Thyroid gland (tissue), 4 donors: Measurements from ENCODE around the gene CCN5. TPM values are rescaled to one million over a fixed set of nuclear protein-coding genes. Genes with fewer than 3 reads are reported as not detected.
"Not testable (repeated sequence)": the region's sequence is repeated elsewhere in the genome, so short reads cannot be mapped to it uniquely, and the experiment has no call there.

Source experiments
- DNase-seq, 2 donors: peaks; one replicate each; pipeline ENCODE4 v3.0.0-alpha.2; 2019
- H3K27ac ChIP-seq, 3 donors: fragments of 200-600 bp; sonication (generic); 1 replicate in 2 of 3; 2 replicates in 1 of 3; pipeline ENCODE4 v1.5.1; 2016 to 2019; ENCODE audit warnings: mild to moderate bottlenecking in 1 of 3, moderate library complexity in 1 of 3
- H3K27me3 ChIP-seq: fragments of 200-600 bp; sonication (generic); one replicate; pipeline ENCODE4 v1.5.1; 2019
- H3K36me3 ChIP-seq, 2 donors: fragments of 200-600 bp; sonication (generic); one replicate each; pipeline ENCODE4 v1.5.1; 2016 to 2019
- H3K4me1 ChIP-seq, 2 donors: fragments of 200-600 bp; sonication (generic); one replicate each; pipeline ENCODE4 v1.5.1; 2017 to 2019
- H3K4me3 ChIP-seq, 3 donors: fragments of 200-600 bp; sonication (generic); replicated peaks in 1 of 3; 1 replicate in 2 of 3; 2 replicates in 1 of 3; pipeline ENCODE4 v1.5.1; 2016; ENCODE audit warnings: mild to moderate bottlenecking in 1 of 3
- H3K9me3 ChIP-seq: fragments of 200-600 bp; sonication (generic); one replicate; pipeline ENCODE4 v1.5.1; 2017
- CTCF ChIP-seq, 6 experiments: fragments of 200-600 bp in 3 of 6; fragments of 450-650 bp in 3 of 6; sonication (generic) in 3 of 6; IDR thresholded peaks; one replicate each; pipeline ENCODE4 v1.5.1; 2016 to 2019; ENCODE audit warnings: antibody characterized with exemption in 6 of 6, mild to moderate bottlenecking in 2 of 6, inconsistent platforms in 1 of 6, moderate library complexity in 1 of 6
- POLR2A ChIP-seq, 2 donors: fragments of 450-650 bp; IDR thresholded peaks; one replicate each; pipeline ENCODE4 v1.6.1; 2017; ENCODE audit warnings: antibody characterized with exemption in 2 of 2, mild to moderate bottlenecking in 2 of 2, moderate library complexity in 1 of 2
- WGBS, 2 donors: methylation state at CpG; one replicate each; pipeline ENCODE4 v1.1.5; 2017; 5-methylcytosine and 5-hydroxymethylcytosine counted together
- intact Hi-C: fragments of 100-400 bp; cut with DNase I; formaldehyde crosslinking; loops from one replicate; pipeline ENCODE4 v1.15.1; 2023
- total RNA-seq, 4 donors: library from RNA; depleted of rRNA; stranded (reverse); fragments of >200 nt; gene quantifications; one replicate each; pipeline ENCODE4 v1.2.3, GENCODE V29; 2016

The CCN5 gene
- total RNA-seq, 4 donors from 2014 or later, result 4.7 to 47.6 (median 26.6) TPM

GRCh38 chr20:44758247-44759101 is 43.3 kb downstream of the CCN5 start:
- DNase-seq, result no peak
- H3K27me3 ChIP-seq, result no peaks in the 10 kb centered on the region
- no peak overlapping the region for H3K4me3 ChIP-seq
- H3K9me3 ChIP-seq, result no peaks in the 10 kb centered on the region
- 72 to 82% methylated on average over 10 of the region's 10 CpGs for WGBS, 2 donors
- no peak for TF ChIP-seq POLR2A (IDR thresholded peaks at IDR 0.05)
- no peak for TF ChIP-seq CTCF (IDR thresholded peaks at IDR 0.05)
- no peak overlapping the region for H3K27ac ChIP-seq
- intact Hi-C loops, result no loop called here
- H3K4me1 ChIP-seq, result no peaks in the 10 kb centered on the region
- no peaks in the 10 kb centered on the region for H3K36me3 ChIP-seq

- no peaks in the 10 kb centered on the region for H3K9me3 ChIP-seq
- H3K36me3 ChIP-seq, result no peaks in the 10 kb centered on the region
- 91 to 95% methylated on average over 1 of the region's 1 CpG for WGBS, 2 donors
- DNase-seq, result no peak
- H3K4me1 ChIP-seq, result no peaks in the 10 kb centered on the region
- intact Hi-C loops, result no loop called here
- no peak for TF ChIP-seq CTCF (IDR thresholded peaks at IDR 0.05)
- no peak for TF ChIP-seq POLR2A (IDR thresholded peaks at IDR 0.05)
- H3K27ac ChIP-seq, result no peak overlapping the region
- H3K27me3 ChIP-seq, result no peaks in the 10 kb centered on the region
- H3K4me3 ChIP-seq, result no peak overlapping the region
Observed at GRCh38 chr20:44759595-44759994, 44.4 kb downstream of the CCN5 start.

DNA sequence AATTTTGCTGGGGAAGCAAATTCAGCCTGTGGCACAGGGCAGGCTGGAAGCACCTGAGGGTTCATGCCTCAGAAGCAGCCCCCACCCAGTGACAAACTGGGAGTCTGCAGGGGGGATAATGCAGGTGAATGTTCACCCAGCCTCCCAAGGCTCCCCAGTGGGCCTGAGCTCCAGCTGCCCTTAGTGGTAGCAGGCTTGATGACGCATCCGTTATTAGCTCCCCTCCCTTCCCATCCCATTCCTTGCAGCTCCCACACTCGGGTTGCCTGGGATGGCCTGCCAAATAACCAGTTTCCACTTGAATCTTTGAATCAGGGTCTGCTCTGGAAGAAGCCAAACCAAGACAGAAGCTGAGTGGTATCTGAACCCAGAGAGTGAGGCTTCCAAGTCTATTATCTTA is 46.3 kb downstream of the CCN5 start:
- no peak overlapping the region for H3K27ac ChIP-seq
- H3K9me3 ChIP-seq, result no peaks in the 10 kb centered on the region
- H3K4me3 ChIP-seq, result no peak overlapping the region
- 52 to 53% methylated on average over 3 of the region's 3 CpGs for WGBS, 2 donors
- DNase-seq, result no peak
- H3K4me1 ChIP-seq, result no peaks in the 10 kb centered on the region
- intact Hi-C loops, result no loop called here
- no peaks in the 10 kb centered on the region for H3K36me3 ChIP-seq
- H3K27me3 ChIP-seq, result no peaks in the 10 kb centered on the region
- TF ChIP-seq POLR2A (IDR thresholded peaks at IDR 0.05), result no peak

DNA sequence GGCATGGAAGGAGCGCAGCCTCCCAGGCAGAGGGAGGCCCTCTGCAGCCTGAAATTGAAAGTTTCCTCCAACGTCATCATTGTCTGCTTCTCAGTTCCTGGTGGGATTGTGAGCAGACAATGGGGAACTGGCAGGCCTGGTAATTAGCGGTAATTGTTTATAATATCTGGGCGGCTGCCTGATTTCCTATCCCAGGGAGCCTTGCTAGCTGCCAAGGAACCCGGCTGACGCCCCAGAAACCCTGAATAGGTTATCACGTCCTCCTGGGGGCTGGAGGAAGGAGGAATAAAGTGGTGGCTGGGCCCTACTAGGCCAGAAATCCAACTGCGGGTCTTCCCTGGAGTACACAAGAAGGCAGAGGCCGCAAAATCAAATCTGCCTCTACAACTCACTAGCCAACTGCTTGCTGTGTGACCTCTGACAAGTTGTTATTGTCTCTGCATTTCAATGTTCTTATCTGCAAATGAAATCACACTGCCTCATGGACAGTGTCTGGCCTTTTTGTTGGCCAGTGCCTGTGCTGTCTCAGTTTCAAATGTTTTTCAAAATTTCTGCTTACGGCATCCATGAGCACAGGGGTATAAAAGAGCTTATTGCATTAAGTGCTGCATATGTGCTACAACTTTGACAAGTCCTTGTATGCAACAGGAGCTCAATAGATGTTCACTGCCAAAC is 47.4 kb downstream of the CCN5 start:
- Histone ChIP-seq H3K9me3 (no peaks in the 10 kb centered on the region), H3K27me3 (no peaks in the 10 kb centered on the region), H3K27ac (no peak overlapping the region), H3K4me1 (no peaks in the 10 kb centered on the region), H3K4me3 (no peak overlapping the region), H3K36me3 (no peaks in the 10 kb centered on the region)
- DNase-seq, result no peak
- intact Hi-C loops, result no loop called here
- no peak for TF ChIP-seq POLR2A (IDR thresholded peaks at IDR 0.05)
- TF ChIP-seq CTCF (IDR thresholded peaks at IDR 0.05), result no peak
- 57 to 64% methylated on average over 10 of the region's 10 CpGs for WGBS, 2 donors

DNA sequence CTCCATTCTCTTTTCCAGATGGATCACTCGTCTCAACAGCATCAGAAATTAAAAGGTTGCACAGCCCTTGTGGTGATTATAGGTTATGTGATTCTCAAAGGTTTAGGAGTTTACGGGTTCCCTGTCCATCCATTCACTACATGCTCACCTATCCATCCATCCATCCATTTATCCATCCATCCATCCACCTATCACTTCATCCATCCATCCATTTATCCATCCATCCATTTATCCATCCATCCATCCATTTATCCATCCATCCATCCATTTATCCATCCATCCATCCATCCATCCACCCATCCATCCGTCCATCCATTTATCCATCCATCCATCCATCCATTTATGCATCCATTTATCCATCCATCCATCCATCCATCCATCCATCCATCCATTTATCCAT is 48.6 kb downstream of the CCN5 start:
- intact Hi-C loops, DNase-seq, H3K9me3 ChIP-seq, H3K36me3 ChIP-seq, H3K27ac ChIP-seq, H3K4me1 ChIP-seq, H3K4me3 ChIP-seq, H3K27me3 ChIP-seq: not testable (repeated sequence)
- 86 to 89% methylated on average over 3 of the region's 3 CpGs for WGBS, 2 donors

DNA sequence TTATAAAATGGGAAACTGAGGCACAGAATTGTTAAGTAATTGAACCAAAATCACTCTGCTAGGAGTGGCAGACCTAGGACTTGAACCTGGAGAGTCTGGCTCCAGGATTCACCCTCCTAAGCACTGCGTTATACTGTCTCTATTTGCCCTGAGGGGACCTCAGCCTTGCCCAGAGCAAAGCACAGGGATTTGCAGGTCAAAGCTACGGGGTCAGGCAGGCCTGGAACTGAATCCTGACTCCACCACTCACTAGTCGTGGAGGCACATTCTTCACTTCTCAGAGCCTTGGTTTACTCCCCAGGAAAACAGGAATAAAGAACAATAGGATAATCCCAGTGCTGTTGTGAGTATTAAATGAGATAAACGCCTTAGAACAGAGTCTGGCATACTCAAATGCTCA is 49.9 kb downstream of the CCN5 start:
- Histone ChIP-seq H3K4me1 (no peaks in the 10 kb centered on the region), H3K4me3 (no peak overlapping the region), H3K27ac (no peak overlapping the region), H3K36me3 (no peaks in the 10 kb centered on the region), H3K9me3 (no peaks in the 10 kb centered on the region), H3K27me3 (no peaks in the 10 kb centered on the region)
- WGBS, 2 donors, result 50 to 73% methylated on average over 4 of the region's 4 CpGs
- TF ChIP-seq CTCF (IDR thresholded peaks at IDR 0.05) (no peak), POLR2A (IDR thresholded peaks at IDR 0.05) (no peak)
- DNase-seq, result no peak
- intact Hi-C loops, result no loop called here
